ENCODE results near the gene ELMO1.
"Not testable (repeated sequence)": the region's sequence is repeated elsewhere in the genome, so short reads cannot be mapped to it uniquely, and the experiment has no call there.

Gene ELMO1

DNA sequence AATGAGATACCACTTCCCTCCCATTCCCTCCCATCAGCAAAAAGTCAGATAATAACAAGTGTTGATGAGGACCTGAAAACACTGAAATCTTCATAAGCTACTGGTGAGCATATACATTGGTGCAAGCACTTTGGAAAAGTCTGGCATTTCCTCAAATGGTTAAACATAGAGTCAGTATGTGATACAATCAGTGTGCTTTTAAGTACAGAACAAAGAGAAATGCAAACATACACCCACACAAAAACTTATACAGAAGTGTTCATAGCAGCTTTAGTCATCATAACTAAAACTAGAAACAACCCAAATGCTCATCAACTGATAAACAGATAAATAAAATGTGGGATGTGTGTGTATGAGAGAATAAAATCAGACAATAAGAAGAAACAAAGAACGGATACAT is 261.9 kb downstream of the ELMO1 start:
- DNase-seq (ENCODE audit: low spot score): no peak

DNA sequence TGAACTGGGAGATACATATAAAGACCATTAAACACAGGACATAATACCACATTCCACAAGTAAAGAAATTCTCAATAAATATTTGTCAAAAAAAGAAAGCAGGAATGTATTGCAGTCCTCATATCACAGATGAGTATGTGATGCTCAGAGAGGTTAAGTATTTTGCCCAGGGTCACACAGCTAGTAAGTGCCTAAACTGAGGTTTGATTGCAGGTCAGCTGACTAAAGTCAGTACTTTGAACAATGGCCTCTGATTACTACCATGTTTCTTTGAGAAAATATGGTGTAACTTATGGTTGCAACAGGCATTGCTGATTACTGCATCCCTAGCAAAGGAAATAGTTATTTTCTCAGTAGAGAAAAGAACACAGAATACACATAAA is 267.1 kb downstream of the ELMO1 start:
- no peak for DNase-seq (ENCODE audit: low spot score)

DNA sequence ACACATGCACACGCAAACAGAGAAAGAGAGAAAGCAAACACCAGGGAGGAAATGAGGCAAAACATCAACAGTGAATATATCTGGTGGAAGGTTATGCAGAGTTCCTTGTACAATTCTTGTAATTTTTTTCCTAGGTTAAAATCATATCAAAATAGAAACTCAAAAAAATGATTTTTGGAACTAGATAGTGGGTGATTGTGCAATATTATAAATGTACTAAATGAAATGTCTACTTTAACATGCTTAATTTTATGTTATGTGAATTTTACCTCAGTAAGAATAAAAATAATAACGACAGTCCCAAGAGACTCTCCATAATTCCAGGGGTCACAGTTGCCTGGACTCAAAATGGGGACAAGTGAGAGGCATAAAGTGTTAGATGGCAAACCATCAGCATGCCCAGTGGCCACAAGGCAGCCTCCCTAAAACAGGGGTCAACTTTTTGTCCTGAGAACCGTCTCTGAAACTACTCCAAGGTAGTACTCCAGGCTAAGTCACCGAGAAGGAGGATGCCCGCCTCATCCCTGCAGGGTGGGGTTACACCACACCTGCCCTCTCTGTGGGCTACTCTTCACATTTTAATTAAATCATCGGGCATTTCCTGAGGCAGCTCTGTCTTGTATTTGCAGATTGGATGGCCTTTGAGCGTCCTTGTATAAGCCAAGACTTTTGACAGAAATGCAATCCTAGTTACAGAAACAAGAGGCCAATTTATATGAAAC is 267.7 kb downstream of the ELMO1 start:
- DNase-seq (ENCODE audit: low spot score): no peak

DNA sequence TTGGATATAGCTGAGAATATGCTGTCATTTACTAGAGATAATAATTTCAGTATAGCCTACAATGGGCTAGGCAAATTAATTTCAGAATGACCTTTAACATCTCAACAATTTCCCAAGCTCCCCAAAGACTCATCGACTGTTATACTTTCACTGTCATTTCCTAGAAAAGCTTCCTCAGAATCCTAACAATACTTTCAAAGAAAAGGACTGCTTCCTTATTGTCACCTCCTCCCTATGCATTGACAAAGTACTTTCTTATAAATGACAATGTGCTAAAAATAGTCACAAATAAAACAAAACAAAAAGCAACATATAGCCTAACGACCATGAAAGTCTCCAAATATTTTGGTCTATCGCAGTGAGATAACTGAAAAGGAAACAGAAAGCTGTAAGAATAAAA is 272.6 kb downstream of the ELMO1 start:
- no peak for DNase-seq (ENCODE audit: low spot score)

DNA sequence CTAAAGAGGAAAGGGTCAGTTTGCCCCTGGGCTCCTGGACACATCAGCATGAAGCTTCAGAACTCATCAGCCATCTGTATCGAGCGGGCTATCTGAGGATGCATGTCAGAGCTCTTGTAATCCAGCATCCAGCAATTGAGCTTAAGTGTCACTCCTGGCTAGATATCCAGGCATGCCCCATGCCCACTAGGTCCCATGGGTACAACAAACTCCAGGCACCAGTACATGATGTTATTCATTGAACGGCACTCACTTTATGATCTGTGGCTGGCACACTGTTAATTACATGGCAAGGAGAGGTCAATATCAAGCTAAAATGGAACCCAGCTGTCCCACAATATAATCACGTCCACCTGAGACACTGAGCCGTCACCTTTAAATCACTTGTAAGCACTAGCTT is 274.2 kb downstream of the ELMO1 start:
- no peak for DNase-seq (ENCODE audit: low spot score)

DNA sequence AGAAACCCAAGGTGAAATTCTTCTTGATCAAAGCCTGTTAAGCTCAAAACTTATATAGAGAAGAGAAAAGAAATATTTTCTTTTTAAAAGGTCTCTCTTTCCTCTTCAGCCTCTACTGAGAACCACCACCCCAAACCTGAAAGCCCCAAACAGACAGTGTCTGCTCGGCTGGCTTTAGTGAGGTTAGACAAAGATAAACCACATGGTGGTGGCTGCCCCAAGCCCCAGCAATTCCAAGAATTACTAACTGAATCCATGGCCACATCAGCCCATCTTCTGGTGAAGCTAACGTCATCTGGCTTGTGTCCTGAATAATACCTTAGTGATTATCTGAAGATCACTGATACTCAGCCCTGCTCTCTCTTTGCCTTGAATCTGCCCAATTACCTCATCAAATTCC is 275.0 kb downstream of the ELMO1 start:
- no peak for DNase-seq (ENCODE audit: low spot score)

DNA sequence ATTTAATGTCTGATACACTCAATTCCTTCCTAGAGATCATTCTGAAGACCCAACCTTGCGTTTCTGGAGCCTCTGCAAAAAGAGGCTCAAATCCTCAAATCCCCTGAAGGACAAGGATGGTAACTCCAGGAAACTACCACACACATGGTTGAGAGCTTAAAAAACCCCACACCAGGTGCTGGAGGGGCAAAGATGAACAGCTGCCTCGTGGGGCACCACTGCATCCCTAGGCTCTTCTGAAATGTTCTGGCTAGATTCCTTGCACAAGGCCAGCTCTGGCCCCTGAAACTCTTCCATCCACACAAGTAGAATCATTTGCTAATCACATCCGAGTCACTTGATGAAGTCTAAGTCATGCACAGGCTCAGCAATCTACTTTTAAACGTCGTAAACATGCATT is 286.6 kb downstream of the ELMO1 start:
- no peak for DNase-seq (ENCODE audit: low spot score)

DNA sequence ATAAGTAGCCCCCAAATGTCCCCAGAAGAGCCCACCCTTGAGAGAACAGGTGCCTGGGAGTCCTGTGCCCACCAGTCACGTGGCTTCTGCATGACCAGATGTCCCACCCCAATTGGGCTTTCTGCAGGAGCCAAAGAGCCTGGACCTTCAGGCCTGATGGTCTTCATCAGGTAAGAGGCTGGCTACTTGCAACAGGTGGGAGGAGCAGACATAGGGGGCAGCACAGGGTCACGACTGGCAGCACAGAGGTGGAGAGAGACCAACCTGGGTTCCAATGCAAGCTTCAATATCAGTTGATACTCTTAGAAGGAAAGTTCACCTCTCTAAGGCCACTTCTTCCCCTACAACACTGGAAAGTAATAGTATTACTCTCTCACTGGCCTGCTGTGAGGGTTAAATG is 288.0 kb downstream of the ELMO1 start:
- no peak for DNase-seq (ENCODE audit: low spot score)

DNA sequence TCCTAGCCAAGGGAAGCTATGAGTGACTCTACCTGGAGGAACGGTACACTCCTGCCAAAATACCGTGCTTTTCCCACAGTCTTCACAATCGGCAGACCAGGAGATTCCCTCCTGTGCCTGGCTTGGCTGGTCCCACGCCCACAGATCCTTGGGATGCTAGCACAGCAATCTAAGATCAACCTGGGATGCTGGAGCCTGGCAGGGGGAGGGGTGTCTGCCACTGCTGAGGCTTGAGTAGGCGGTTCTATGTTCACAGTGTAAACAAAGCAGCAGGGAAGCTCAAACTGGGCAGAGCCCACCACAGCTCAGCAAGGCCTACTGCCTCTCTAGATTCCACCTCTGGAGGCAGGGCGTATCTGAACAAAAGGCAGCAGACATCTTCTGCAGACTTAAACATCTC is 295.3 kb downstream of the ELMO1 start:
- DNase-seq (ENCODE audit: low spot score): no peak

DNA sequence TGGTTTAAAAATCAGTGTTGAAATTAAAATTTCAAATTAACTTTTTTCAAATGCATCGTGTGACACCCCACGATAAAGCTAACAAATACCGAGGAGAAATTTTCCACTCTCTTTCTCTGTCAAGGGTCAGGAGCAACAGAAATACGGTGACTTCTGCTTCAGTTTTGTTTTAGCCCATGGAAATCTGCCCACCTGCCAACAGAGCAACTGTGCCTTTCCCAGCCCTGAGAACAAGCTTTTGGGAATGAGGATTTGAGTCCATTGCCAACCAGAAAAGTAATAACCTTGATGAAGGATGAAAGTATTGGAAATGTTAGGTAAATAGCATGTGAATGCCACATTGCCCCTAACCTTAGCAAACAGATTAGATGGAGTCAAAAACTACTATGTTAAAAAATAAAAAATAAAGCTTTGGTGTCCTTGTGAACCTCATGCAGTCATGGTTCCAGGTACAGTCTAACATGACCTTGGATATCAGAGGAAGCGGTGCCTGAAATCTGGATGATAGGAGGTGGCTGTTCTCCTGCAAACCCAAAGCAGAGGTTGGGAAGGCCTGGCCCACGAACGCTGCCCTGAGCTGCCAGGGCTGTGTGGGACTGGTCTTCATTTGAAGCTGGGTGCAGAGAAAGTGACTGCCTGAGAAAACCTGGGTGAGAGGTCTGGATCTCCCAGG is 296.8 kb downstream of the ELMO1 start:
- DNase-seq (ENCODE audit: low spot score): no peak

DNA sequence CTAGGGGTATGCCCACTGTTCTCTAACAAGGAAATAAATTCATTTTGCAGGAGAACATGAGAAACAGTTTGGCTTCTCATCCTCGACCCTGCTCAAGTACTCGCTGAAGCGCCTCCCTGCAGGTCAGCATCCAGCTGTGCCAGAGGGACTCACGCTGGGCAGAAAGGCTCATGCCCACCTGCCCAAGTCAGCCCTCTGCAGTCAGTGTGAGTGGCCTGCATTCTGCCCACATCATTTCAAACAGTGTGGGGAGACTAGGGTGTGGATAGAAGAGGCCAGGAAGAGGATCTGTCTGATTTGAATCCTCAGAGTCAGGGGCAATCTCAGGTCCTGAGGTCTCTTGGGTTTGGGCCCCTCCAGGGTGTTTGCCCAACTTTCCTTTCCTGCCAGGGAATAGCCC is 297.8 kb downstream of the ELMO1 start:
- no peak for DNase-seq (ENCODE audit: low spot score)

DNA sequence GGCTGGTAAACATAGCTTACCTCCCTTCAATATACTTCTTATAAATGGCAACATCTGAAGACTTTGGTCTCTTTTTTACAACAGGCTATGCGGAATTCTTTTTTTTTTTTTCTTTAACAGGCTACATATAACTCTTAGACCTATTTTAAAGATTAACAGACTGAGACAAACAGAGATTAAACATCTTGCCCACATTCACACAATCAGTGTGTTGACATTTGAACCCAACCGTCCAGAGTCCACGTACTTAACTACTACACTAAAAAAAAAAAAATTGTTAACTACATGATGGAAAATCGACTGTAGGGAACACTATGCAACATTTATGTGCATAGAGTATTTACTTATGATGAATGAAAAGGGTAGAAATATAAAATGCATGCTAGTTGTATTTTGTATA is 298.5 kb downstream of the ELMO1 start:
- DNase-seq (ENCODE audit: low spot score): no peak

DNA sequence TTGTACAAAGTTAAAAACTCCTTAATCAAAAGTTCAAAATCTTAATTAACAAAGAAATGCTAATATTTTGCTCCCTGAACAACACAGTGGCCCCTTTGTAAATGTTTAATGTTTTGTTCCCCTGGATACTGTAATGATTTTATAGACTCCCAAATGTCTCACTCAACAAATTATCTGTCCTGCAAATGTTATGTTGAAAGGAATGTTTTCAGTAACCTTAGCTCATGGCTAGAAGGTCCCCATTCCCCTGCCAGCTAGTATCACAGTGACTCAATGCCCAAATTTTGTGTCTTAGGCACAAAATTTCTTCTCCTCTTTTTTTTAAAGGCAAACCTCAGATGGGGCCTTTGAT is 298.9 kb downstream of the ELMO1 start:
- DNase-seq (ENCODE audit: low spot score): no peak

DNA sequence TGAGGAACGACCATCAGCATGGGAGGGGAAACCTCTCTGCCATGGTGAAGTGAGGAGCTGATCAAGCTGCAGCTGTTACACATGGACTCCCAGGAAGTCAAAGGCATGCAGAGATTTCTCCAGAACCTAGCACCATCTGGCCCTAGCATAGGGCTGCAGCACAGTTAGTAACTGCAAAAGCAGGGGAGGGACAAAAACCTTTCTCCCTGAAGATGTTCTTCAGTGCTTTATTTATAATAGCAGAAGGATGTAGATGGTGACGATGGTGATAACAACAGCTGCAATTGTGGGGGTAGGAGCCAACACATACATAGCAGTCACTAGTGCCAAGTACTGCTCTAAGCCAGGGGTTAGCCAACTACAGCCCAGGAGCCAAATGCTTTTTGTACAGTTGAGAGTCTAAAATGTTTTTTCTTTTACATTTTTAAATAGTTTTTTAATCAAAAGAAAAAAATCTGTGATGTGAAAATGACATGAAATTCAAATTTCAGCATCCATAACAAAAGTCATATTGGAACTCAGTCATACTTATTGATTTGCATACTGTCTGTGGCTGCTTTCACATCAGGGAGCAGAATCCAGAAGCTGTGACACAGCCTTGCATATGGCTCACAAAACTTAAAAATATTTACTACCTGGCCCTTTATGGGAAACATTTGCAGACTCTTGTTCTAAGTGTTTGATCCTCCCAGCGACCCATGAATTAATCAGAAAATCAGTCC is 299.5 kb downstream of the ELMO1 start:
- DNase-seq (ENCODE audit: low spot score): no peak

DNA sequence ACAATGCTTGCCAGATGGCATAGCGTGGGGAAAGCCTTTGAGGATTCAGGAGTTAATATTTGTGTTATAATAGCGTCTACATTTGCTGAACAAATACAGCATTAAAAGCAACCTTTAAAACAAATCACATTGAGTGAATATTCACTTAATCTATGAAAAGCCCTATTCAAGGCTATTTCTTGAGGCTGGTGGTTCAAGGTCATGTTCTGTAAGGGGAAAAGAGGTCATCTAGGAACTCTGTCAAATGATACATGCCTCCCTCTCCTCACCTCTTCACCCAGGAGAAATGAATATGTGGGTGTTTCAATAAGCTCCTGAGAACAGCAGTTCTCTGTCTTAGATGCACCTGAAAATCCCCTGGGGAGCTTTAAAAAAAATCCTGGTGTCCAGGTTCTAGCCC is 303.0 kb downstream of the ELMO1 start:
- DNase-seq (ENCODE audit: low spot score): no peak

DNA sequence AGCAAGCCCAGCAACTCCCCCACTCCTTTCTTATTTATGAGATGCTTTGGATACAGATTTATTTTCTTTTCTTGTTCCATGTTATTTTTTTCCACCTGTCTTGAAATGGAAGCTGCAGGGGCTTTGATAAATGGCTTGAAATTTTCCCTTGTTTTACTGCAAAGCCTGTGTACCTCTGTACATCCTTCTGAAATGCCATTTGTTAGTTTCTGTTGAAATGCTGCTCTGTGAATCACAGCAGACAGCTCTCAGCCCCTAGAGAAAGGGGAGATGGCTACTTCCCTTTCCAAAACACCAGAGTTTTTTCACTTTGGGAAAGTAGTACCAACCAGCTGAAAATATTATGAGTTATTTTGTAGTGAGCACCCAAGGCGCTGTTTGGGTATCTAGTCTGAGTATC is 304.2 kb downstream of the ELMO1 start:
- no peak for DNase-seq (ENCODE audit: low spot score)

DNA sequence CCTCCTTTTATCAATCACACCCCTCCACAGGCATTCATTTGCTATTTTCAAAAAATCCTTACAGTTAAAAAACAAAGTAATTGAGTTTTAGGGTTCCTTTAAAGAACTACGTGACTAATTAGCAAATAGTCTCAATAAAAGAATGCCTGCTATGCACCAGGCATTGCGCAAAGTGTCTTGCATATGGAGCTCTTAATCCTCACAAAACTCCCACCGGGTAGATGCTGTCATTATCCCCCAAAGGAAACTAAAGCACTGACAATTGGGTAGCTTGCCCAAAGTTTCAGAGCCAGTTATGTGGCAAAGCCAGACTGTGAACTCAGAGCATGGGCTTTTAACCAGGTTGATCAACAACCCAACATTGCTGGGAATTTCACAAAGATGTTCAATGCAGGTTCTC is 305.7 kb downstream of the ELMO1 start:
- DNase-seq (ENCODE audit: low spot score): no peak

DNA sequence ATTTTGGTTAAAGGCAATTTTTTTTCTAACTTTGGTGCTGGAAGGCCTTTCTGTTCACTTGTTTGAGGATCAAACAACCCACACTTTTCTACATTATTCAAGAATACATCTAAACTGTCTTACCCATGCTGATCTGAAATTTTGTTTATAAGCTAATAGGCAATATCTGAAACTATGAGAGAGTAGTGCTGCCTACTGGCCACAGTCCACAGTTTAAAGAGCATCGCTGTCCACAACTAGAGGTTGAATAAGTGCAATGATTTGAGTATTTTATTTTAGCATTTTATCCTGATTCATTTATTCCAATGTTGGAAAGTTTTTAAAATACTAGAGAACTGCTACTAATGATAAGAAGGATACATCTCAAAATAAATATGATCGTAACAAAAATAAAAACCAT is 306.9 kb downstream of the ELMO1 start:
- DNase-seq (ENCODE audit: low spot score): no peak

DNA sequence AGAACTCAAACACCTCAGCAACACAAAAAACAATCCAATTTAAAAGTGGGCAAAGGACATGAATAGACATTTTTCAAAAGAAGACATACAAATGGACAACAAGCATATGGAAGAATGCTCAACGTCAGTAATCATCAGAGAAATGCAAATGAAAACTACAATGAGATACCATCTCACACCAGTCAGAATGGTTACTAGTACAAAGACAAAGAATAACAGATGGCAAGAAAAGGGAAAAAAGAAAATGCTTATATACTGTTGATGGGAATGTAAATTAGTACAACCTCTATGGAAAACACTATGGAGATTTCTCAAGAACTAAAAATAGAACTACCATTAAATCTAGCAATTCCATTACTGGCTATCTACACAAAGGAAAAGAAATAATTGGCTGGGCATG is 314.8 kb downstream of the ELMO1 start:
- not testable (repeated sequence) for DNase-seq (ENCODE audit: low spot score)

DNA sequence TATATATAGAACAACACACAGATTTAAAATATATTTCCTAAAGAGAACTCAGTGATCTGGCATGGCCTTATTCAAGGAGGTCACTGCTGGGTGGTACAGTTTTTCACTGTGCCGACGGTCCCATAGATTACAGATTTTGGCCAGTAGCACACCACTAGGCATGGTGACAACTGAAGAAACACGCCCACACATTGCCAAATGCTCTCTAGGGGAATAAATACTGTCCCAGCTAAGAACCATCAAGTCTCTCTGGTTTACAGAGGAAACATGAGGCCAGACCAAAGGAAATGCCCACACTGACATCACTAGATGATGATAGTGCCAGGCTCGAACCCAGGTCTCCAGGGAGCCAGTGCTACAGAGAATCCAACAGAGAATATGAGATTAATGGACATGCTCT is 316.8 kb downstream of the ELMO1 start:
- DNase-seq (ENCODE audit: low spot score): no peak

DNA sequence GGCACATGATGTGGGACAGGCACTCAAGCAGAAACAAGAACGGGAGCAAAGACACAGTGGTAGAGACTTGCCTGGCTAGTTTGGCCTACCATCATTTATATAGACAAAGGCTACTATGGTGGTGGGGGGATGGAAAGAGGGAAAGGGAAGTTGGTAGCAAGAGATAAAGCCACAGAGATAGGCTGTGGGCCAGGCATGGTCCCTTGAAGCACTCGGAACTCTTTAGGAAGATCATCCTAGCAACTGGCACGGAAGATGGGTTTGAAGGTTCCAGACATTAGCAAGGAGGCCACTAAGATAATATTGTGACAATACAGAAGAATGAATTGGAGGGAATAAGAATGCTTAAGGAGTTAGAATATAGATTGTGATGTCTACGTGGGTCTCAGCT is 319.6 kb downstream of the ELMO1 start:
- DNase-seq (ENCODE audit: low spot score): no peak

DNA sequence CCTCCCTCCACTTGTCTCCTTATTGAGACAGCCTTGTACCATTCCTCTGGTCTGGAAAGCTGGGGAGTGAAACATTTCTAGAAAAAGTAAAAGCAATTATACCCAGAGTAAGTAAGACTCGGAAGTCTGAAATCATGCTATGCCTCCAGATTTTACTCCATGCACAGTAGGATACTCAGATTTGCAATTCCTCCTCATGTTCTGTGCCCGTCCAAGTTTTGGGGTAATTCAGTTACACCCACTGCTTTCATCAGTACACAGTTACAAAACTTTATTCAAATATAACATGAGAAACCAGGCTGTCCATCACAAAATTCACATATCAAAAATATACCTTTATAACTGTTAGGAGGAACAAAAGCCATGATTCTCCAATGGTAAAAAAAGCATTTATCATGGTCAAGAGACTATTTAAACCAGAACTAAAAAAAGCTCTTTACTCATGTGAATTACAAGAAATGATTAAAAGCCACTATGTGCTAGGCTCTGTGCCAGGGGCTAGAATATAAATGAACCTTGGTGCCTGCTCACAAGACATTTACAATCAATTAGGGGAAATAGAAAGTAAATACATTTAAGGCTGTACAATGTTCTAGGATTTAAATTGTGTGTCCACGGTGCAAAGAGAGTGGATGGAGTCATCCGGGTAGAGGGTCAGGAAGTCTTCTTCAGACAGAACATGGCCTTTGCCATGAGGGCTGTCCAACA is 320.2 kb downstream of the ELMO1 start:
- no peak for DNase-seq (ENCODE audit: low spot score)

DNA sequence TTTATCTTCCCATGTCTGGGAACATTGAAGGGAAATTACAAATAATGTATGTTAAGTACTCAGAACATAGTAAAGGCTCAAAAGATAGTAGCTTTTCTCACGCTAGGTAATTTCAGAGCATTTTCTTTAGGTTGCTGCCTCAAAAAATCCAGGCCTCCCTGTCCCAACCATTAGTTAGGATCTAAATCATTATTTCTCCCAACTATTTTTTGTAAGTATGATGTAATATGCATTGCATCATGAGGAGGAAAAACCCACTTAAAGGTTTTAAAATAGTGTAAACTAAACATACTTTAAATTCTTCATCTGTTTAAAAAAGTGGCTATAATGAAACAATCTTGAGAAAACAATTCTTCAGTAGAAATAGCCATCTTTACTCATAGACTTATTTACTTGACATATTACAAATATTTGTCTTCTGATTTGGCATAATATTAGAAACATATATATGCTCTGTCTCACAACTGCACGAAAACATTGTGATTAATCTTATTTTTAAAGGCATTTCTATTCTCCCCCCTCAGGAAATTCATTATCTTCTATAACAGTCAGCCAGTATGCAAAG is 329.3 kb downstream of the ELMO1 start:
- no peak for DNase-seq (ENCODE audit: low spot score)
